Naive B cell (primary cell): ENCODE measurements around the gene CAPRIN1. TPM values are rescaled to one million over a fixed set of nuclear protein-coding genes. Genes with fewer than 3 reads are reported as not detected.

ENCODE experiments used
- ATAC-seq, 2 donors: fragments of 150-1000 bp; cut with Tn5 transposase; 2 replicates each; pipeline ENCODE4 v1.10.0; 2021; ENCODE audit warnings: low read depth in 2 of 2, mild to moderate bottlenecking in 2 of 2, moderate library complexity in 2 of 2
- DNase-seq: peaks from one replicate; pipeline ENCODE4 v3.0.0; 2022
- H3K27ac Mint-ChIP-seq, 6 donors: one replicate each; pipeline ENCODE4 v1.8.0; 2020 to 2022; ENCODE audit warnings: mild to moderate bottlenecking in 6 of 6, mixed read lengths in 6 of 6, moderate library complexity in 5 of 6, inconsistent platforms in 2 of 6
- H3K27me3 Mint-ChIP-seq, 3 donors: one replicate each; pipeline ENCODE4 v1.8.0; 2021 to 2022; ENCODE audit warnings: mixed read lengths in 3 of 3, mild to moderate bottlenecking in 1 of 3
- H3K36me3 Mint-ChIP-seq, 2 donors: one replicate each; pipeline ENCODE4 v1.8.0; 2020 to 2022; ENCODE audit warnings: mixed read lengths in 2 of 2, inconsistent platforms in 1 of 2, mild to moderate bottlenecking in 1 of 2
- H3K4me1 Mint-ChIP-seq, 3 donors: one replicate each; pipeline ENCODE4 v1.8.0; 2020 to 2022; ENCODE audit warnings: mixed read lengths in 3 of 3, inconsistent platforms in 1 of 3, mild to moderate bottlenecking in 1 of 3, moderate library complexity in 1 of 3
- H3K4me3 Mint-ChIP-seq, 8 donors: one replicate each; pipeline ENCODE4 v1.8.0; 2020 to 2022; ENCODE audit warnings: mild to moderate bottlenecking in 8 of 8, mixed read lengths in 8 of 8, moderate library complexity in 8 of 8, inconsistent platforms in 2 of 8
- H3K9me3 Mint-ChIP-seq, 7 donors: one replicate each; pipeline ENCODE4 v1.8.0; 2020 to 2022; ENCODE audit warnings: mixed read lengths in 7 of 7, mild to moderate bottlenecking in 5 of 7, inconsistent platforms in 2 of 7, moderate library complexity in 1 of 7
- polyA plus RNA-seq, 6 donors: library from polyadenylated mRNA; unstranded; fragments of 300-500 nt; fragmentation: Illumina TruSeq; gene quantifications; one replicate each; pipeline ENCODE4 v1.2.3, GENCODE V29; 2021; ENCODE audit warnings: low read depth in 6 of 6

The CAPRIN1 gene
- polyA plus RNA-seq, 6 donors from 2014 or later = 36.3 to 70.9 (median 50.7) TPM

- Mint-ChIP-seq H3K9me3 (no peaks in the 10 kb centered on the region), H3K4me1 (peaks cover 0 to 20% (median 18%) of the 10 kb centered on the region in 3 donors), H3K27me3 (no peaks in the 10 kb centered on the region), H3K27ac (peak overlapping the region; percentile 59 to 93 (median 88)), H3K4me3 (peak overlapping the region in 3 of 8 donors; percentile 35 to 75 (median 38)), H3K36me3 (peaks cover 34 to 37% of the 10 kb centered on the region in 2 donors)
- ATAC-seq (peak in 1 of 2 donors; percentile 32), DNase-seq (no peak)
These were observed 94.4 kb downstream of the CAPRIN1 start for GRCh38 chr11:34145847-34146381.

GRCh38 chr11:34146411-34146810 is 94.9 kb downstream of the CAPRIN1 start:
- DNase-seq = no peak
- H3K4me3 Mint-ChIP-seq = peak overlapping the region in 1 of 8 donors; percentile 75
- no peaks in the 10 kb centered on the region for H3K9me3 Mint-ChIP-seq
- no peaks in the 10 kb centered on the region for H3K27me3 Mint-ChIP-seq
- peaks cover 32 to 33% of the 10 kb centered on the region in 2 donors for H3K36me3 Mint-ChIP-seq
- H3K27ac Mint-ChIP-seq = peak overlapping the region in 5 of 6 donors; percentile 59 to 93 (median 86)
- peaks cover 0 to 20% (median 18%) of the 10 kb centered on the region in 3 donors for H3K4me1 Mint-ChIP-seq
- ATAC-seq = no peak

GRCh38 chr11:34146866-34147265 is 95.3 kb downstream of the CAPRIN1 start:
- Mint-ChIP-seq H3K27me3 (no peaks in the 10 kb centered on the region), H3K27ac (peak overlapping the region in 4 of 6 donors; percentile 59 to 86 (median 80)), H3K36me3 (peaks cover 28 to 29% of the 10 kb centered on the region in 2 donors), H3K4me1 (peaks cover 0 to 23% (median 18%) of the 10 kb centered on the region in 3 donors), H3K9me3 (no peaks in the 10 kb centered on the region), H3K4me3 (peak overlapping the region in 1 of 8 donors; percentile 33)
- ATAC-seq = no peak
- DNase-seq = no peak

- Mint-ChIP-seq H3K9me3 (no peaks in the 10 kb centered on the region), H3K36me3 (peaks cover 22 to 25% of the 10 kb centered on the region in 2 donors), H3K27ac (peak overlapping the region in 5 of 6 donors; percentile 13 to 80 (median 49)), H3K27me3 (no peaks in the 10 kb centered on the region), H3K4me3 (no peak overlapping the region), H3K4me1 (peaks cover under 1 to 27% (median 19%) of the 10 kb centered on the region in 3 donors)
- DNase-seq (no peak), ATAC-seq (no peak)
These were observed 96.0 kb downstream of the CAPRIN1 start for GRCh38 chr11:34147581-34147980.

GRCh38 chr11:34148504-34149165 is 97.1 kb downstream of the CAPRIN1 start:
- peaks cover 11 to 38% (median 30%) of the 10 kb centered on the region in 3 donors for H3K4me1 Mint-ChIP-seq
- no peak overlapping the region for H3K27ac Mint-ChIP-seq
- peaks cover 15% of the 10 kb centered on the region in 2 donors for H3K36me3 Mint-ChIP-seq
- ATAC-seq (no peak), DNase-seq (no peak)
- H3K27me3 Mint-ChIP-seq = no peaks in the 10 kb centered on the region
- no peaks in the 10 kb centered on the region for H3K9me3 Mint-ChIP-seq
- H3K4me3 Mint-ChIP-seq = no peak overlapping the region

- Mint-ChIP-seq H3K4me3 (no peak overlapping the region), H3K27me3 (no peaks in the 10 kb centered on the region), H3K4me1 (peaks cover 15 to 44% (median 36%) of the 10 kb centered on the region in 3 donors), H3K9me3 (no peaks in the 10 kb centered on the region), H3K36me3 (peaks cover 15% of the 10 kb centered on the region in 2 donors), H3K27ac (no peak overlapping the region)
- no peak for ATAC-seq
- no peak for DNase-seq
These were observed 97.7 kb downstream of the CAPRIN1 start for GRCh38 chr11:34149274-34149673.

GRCh38 chr11:34149786-34150185 is 98.3 kb downstream of the CAPRIN1 start:
- H3K27ac Mint-ChIP-seq = no peak overlapping the region
- DNase-seq = no peak
- peaks cover 15% of the 10 kb centered on the region in 2 donors for H3K36me3 Mint-ChIP-seq
- peaks cover 18 to 49% (median 41%) of the 10 kb centered on the region in 3 donors for H3K4me1 Mint-ChIP-seq
- H3K4me3 Mint-ChIP-seq = no peak overlapping the region
- no peaks in the 10 kb centered on the region for H3K27me3 Mint-ChIP-seq
- ATAC-seq = no peak
- no peaks in the 10 kb centered on the region for H3K9me3 Mint-ChIP-seq

- Mint-ChIP-seq H3K36me3 (peaks cover 10 to 14% of the 10 kb centered on the region in 2 donors), H3K4me1 (peaks cover 18 to 45% (median 39%) of the 10 kb centered on the region in 3 donors), H3K4me3 (no peak overlapping the region), H3K9me3 (no peaks in the 10 kb centered on the region), H3K27ac (peak overlapping the region in 2 of 6 donors; percentile 42 to 53), H3K27me3 (no peaks in the 10 kb centered on the region)
- ATAC-seq (no peak), DNase-seq (no peak)
These were observed 99.1 kb downstream of the CAPRIN1 start for GRCh38 chr11:34150494-34151151.

Other genes with a start within 250 kb of the CAPRIN1 start
- 10 to 100 TPM; 12.7 to 23.7 (median 16.1) TPM for gene LMO2, start 159.7 kb upstream of the CAPRIN1 start, polyA plus RNA-seq
- gene NAT10, start 53.9 kb downstream of the CAPRIN1 start, polyA plus RNA-seq = 10 to 100 TPM; 12.1 to 43.8 (median 33.8) TPM